AG09319 (cell line): Measurements from ENCODE around the gene CLTB.

ENCODE experiments used
- DNase-seq: peaks from one replicate; pipeline ENCODE4 v3.0.0-alpha.2; 2010; ENCODE audit warnings: low read depth; ENCODE audit errors: extremely low read depth
- TF ChIP-seq, protein P1 (sequence below): IDR thresholded peaks from 2 replicates; pipeline ENCODE4 v1.5.1; 2011; ENCODE audit warnings: low read depth, mild to moderate bottlenecking, inconsistent platforms, low read length, moderate library complexity

CLTB gene

DNA sequence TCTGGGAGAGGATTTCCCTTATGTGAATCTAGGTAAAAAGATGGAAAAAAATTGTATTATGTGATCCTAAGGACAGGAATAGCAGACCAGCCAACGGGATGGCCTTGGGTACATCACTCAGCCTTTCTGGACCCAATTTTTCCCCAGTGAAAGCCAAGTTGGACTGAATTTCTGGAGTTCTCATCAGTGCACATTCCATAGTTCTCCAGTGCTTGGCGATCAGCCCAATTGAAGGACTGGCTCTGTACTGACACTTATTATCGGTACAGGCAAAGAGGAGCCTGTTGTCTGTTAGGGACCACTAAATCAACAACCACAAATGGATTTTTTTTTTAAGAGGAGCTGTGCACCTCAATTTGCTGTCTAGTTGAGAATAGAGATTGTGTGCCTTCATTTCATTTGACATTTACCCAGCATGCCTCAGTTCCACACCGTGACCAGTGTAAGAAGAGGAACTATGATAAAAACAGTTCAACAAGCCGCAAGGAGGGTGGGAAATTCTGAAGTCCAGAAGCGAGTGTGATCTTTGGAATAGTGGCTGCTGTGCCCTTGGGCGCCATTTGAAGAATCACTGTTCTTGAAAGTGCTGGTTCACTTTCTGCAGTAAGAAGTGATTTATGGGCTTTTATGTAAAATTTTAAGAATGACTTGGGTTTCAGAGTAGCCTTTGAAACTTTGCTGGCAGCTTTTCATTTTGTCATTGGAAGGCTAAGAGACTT lies 43.1 kb downstream of the CLTB start:
- TF ChIP-seq, protein P1, sequence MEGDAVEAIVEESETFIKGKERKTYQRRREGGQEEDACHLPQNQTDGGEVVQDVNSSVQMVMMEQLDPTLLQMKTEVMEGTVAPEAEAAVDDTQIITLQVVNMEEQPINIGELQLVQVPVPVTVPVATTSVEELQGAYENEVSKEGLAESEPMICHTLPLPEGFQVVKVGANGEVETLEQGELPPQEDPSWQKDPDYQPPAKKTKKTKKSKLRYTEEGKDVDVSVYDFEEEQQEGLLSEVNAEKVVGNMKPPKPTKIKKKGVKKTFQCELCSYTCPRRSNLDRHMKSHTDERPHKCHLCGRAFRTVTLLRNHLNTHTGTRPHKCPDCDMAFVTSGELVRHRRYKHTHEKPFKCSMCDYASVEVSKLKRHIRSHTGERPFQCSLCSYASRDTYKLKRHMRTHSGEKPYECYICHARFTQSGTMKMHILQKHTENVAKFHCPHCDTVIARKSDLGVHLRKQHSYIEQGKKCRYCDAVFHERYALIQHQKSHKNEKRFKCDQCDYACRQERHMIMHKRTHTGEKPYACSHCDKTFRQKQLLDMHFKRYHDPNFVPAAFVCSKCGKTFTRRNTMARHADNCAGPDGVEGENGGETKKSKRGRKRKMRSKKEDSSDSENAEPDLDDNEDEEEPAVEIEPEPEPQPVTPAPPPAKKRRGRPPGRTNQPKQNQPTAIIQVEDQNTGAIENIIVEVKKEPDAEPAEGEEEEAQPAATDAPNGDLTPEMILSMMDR, result no peak

GRCh38 chr5:176371621-176372539 lies 44.5 kb downstream of the CLTB start:
- no peak for DNase-seq
- TF ChIP-seq, protein P1, result no peak

More for the DNA sequence above, 43.1 kb downstream of the CLTB start:
- no peak for DNase-seq

- TF ChIP-seq, protein P1, result no peak
- no peak for DNase-seq
Measured at GRCh38 chr5:176369934-176370711, 46.2 kb downstream of the CLTB start.

DNA sequence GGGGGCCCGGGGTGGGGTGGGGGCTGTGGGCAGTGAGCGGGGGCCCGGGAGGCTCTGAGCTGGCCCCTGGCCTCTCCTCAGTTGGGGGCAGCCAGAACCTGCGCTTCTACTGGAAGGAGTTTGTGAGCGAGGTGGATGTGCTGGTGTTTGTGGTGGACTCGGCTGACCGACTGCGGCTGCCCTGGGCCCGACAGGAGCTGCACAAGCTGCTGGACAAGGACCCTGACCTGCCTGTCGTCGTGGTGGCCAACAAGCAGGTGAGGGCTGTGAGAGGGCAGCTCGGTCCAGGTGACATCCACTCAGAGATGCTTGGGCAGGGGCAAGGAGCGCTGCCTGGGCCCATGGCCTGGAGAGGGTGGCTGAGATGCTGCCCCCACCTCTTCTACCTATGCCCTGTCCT lies 47.6 kb downstream of the CLTB start:
- no peak for DNase-seq

GRCh38 chr5:176366232-176366894 lies 50.0 kb downstream of the CLTB start:
- TF ChIP-seq, protein P1, result no peak
- DNase-seq, result no peak

More for the DNA sequence above, 47.6 kb downstream of the CLTB start:
- TF ChIP-seq, protein P1, result no peak

- peak; percentile 16 for DNase-seq
- TF ChIP-seq, protein P1, result no peak
Measured at GRCh38 chr5:176365351-176366231, 50.7 kb downstream of the CLTB start, which contains the start of gene ARL10. Gene ARL10, plus strand, starts transcription at chr5:176365487. Its CDS starts 77 bp downstream, at chr5:176365564.
